Measurements from ENCODE around the gene ARHGAP24.

ARHGAP24 gene

DNA sequence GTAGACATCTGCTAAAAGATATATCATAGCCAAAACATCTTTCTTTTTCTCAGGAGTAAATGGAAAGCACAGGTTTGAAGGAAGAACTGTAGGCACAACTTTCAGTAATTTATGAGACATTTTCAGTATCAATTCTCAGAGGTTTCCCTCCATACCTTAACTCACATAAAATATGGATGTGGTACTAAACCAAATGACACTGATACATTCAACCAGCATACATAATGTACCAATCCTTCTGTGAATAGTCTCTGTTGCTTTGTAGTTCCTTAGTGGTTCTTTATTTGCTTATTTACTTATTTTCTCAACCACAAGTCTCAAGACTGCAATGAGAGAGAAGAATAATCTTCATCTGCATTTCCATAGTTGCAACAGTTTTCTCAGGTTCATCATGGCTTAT is 96.1 kb downstream of the ARHGAP24 start:
- ATAC-seq (ENCODE audit: low read depth) (no peak), DNase-seq (ENCODE audit: low spot score) (no peak)
- H3K27me3 ChIP-seq (ENCODE audit: insufficient read depth, poor library complexity, severe bottlenecking): no peaks in the 10 kb centered on the region
- TF ChIP-seq, protein P1, sequence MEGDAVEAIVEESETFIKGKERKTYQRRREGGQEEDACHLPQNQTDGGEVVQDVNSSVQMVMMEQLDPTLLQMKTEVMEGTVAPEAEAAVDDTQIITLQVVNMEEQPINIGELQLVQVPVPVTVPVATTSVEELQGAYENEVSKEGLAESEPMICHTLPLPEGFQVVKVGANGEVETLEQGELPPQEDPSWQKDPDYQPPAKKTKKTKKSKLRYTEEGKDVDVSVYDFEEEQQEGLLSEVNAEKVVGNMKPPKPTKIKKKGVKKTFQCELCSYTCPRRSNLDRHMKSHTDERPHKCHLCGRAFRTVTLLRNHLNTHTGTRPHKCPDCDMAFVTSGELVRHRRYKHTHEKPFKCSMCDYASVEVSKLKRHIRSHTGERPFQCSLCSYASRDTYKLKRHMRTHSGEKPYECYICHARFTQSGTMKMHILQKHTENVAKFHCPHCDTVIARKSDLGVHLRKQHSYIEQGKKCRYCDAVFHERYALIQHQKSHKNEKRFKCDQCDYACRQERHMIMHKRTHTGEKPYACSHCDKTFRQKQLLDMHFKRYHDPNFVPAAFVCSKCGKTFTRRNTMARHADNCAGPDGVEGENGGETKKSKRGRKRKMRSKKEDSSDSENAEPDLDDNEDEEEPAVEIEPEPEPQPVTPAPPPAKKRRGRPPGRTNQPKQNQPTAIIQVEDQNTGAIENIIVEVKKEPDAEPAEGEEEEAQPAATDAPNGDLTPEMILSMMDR (IDR thresholded peaks at IDR 0.05; ENCODE audit: poor library complexity, severe bottlenecking): no peak
- no peaks in the 10 kb centered on the region for H3K4me1 ChIP-seq (ENCODE audit: insufficient read depth, poor library complexity, severe bottlenecking)
- H3K4me3 ChIP-seq (ENCODE audit: severe bottlenecking): no peak overlapping the region
- H3K9me3 ChIP-seq (ENCODE audit: severe bottlenecking): no peaks in the 10 kb centered on the region
- H3K36me3 ChIP-seq (ENCODE audit: low read depth): no peaks in the 10 kb centered on the region
- H3K27ac ChIP-seq (ENCODE audit: poor library complexity, severe bottlenecking): no peak overlapping the region

DNA sequence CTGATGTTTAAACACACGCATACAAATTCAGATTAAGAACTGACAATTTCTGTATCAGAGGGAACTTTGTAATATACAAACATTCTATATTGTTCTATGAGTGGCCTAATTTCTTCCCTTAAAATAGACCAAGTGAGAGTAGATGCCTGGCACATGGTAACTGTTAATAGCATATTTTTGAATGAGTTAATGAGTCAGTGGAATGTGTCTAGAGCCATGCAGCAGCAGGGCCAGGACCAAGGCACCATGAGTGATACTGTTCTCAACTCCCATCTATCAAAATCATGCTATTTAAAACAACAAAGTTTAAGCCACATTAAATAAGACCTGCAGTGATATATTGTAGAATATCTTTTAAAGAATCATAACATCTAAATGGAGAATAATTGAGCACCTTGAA is 98.3 kb downstream of the ARHGAP24 start:
- ATAC-seq (ENCODE audit: low read depth) (no peak), DNase-seq (ENCODE audit: low spot score) (no peak)
- TF ChIP-seq, protein P1 (IDR thresholded peaks at IDR 0.05; ENCODE audit: poor library complexity, severe bottlenecking): no peak
- Histone ChIP-seq H3K4me3 (ENCODE audit: severe bottlenecking) (no peak overlapping the region), H3K27ac (ENCODE audit: poor library complexity, severe bottlenecking) (no peak overlapping the region), H3K36me3 (ENCODE audit: low read depth) (no peaks in the 10 kb centered on the region), H3K4me1 (ENCODE audit: insufficient read depth, poor library complexity, severe bottlenecking) (no peaks in the 10 kb centered on the region), H3K27me3 (ENCODE audit: insufficient read depth, poor library complexity, severe bottlenecking) (no peaks in the 10 kb centered on the region), H3K9me3 (ENCODE audit: severe bottlenecking) (no peaks in the 10 kb centered on the region)

DNA sequence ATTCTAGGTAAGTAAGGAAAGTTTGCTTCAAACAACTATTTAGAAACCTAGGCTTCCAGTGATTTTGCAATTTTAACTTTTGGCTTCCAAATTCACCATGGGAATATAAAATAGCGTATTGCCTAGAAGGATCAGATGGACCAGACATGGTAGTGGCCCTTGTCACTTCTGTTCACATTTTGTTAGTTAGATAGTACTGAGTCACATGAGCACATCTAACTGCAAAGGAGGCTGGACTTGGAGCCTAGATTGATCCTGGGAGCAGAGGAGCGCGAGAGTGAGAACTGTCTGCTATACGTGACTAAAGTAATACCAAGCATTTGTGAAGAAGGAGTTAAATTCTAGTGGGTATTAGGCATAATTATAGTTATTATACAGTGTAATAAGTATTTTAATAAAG is 102.4 kb downstream of the ARHGAP24 start:
- no peak overlapping the region for H3K27ac ChIP-seq (ENCODE audit: poor library complexity, severe bottlenecking)
- no peaks in the 10 kb centered on the region for H3K36me3 ChIP-seq (ENCODE audit: low read depth)
- ATAC-seq (ENCODE audit: low read depth) (no peak), DNase-seq (ENCODE audit: low spot score) (no peak)
- H3K9me3 ChIP-seq (ENCODE audit: severe bottlenecking): no peaks in the 10 kb centered on the region
- H3K27me3 ChIP-seq (ENCODE audit: insufficient read depth, poor library complexity, severe bottlenecking): no peaks in the 10 kb centered on the region
- no peak overlapping the region for H3K4me3 ChIP-seq (ENCODE audit: severe bottlenecking)
- no peaks in the 10 kb centered on the region for H3K4me1 ChIP-seq (ENCODE audit: insufficient read depth, poor library complexity, severe bottlenecking)
- TF ChIP-seq, protein P1 (IDR thresholded peaks at IDR 0.05; ENCODE audit: poor library complexity, severe bottlenecking): no peak

DNA sequence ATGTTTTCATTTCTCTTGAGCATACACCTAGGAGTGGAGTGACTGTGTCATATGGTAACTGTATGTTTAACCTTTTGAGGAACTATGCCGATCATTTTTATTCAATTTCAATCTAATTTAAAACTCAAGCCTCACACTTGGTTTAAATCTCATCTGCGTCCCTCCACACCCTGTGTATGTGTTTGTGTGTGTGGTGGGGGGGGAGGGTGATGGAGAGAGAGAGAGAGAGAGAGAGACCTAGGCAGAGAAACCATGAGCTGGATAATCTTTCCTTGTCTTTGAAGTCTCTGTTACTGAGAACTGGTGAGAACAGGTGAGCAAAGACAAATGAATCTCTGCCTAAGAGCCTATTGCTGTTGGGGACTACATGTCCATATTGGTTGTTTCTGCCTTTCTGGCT is 105.0 kb downstream of the ARHGAP24 start:
- no peaks in the 10 kb centered on the region for H3K4me1 ChIP-seq (ENCODE audit: insufficient read depth, poor library complexity, severe bottlenecking)
- H3K27me3 ChIP-seq (ENCODE audit: insufficient read depth, poor library complexity, severe bottlenecking): no peaks in the 10 kb centered on the region
- H3K36me3 ChIP-seq (ENCODE audit: low read depth): no peaks in the 10 kb centered on the region
- DNase-seq (ENCODE audit: low spot score) (no peak), ATAC-seq (ENCODE audit: low read depth) (no peak)
- H3K4me3 ChIP-seq (ENCODE audit: severe bottlenecking): no peak overlapping the region
- no peak overlapping the region for H3K27ac ChIP-seq (ENCODE audit: poor library complexity, severe bottlenecking)
- H3K9me3 ChIP-seq (ENCODE audit: severe bottlenecking): no peaks in the 10 kb centered on the region
- TF ChIP-seq, protein P1 (IDR thresholded peaks at IDR 0.05; ENCODE audit: poor library complexity, severe bottlenecking): no peak

DNA sequence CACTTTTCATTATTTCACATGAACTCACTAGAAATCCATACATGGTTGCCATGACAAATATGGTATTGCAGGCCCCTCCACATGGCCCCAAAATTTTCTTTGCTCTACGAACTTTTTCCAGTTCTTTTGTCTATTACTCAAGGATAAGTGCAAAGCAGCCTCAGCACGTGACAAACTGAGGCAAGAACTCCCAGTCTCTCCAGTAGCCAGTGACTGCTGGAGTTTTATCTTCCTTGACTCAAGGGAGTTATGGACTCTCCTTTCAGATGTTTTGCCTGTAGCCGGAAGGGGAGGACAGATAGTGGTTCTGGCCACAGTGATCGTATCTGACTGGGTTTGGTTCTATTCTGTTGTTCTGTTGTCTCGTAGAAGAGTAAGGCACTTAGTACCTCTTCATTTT is 105.5 kb downstream of the ARHGAP24 start:
- Histone ChIP-seq H3K27ac (ENCODE audit: poor library complexity, severe bottlenecking) (no peak overlapping the region), H3K27me3 (ENCODE audit: insufficient read depth, poor library complexity, severe bottlenecking) (no peaks in the 10 kb centered on the region), H3K36me3 (ENCODE audit: low read depth) (no peaks in the 10 kb centered on the region), H3K4me3 (ENCODE audit: severe bottlenecking) (no peak overlapping the region), H3K9me3 (ENCODE audit: severe bottlenecking) (no peaks in the 10 kb centered on the region), H3K4me1 (ENCODE audit: insufficient read depth, poor library complexity, severe bottlenecking) (no peaks in the 10 kb centered on the region)
- TF ChIP-seq, protein P1 (IDR thresholded peaks at IDR 0.05; ENCODE audit: poor library complexity, severe bottlenecking): no peak
- no peak for DNase-seq (ENCODE audit: low spot score)
- no peak for ATAC-seq (ENCODE audit: low read depth)
